HepG2 (cell line): ENCODE data around the gene ORMDL3. TPM values are rescaled to one million over a fixed set of nuclear protein-coding genes. Genes with fewer than 3 reads are reported as not detected.

Experiments used
- ARID4A ChIP-seq: sonication (generic); formaldehyde crosslinking; IDR thresholded peaks from 2 replicates; pipeline ENCODE4 v1.5.0; 2020; ENCODE audit warnings: mild to moderate bottlenecking, missing genetic modification reagents, borderline replicate concordance
- ARID5B ChIP-seq: IDR thresholded peaks from 2 replicates; pipeline ENCODE4 v1.4.0; 2020; ENCODE audit warnings: mild to moderate bottlenecking, missing genetic modification reagents
- NR2F1 ChIP-seq, 2 experiments: fragments of 450-650 bp in 1 of 2; formaldehyde crosslinking in 1 of 2; IDR thresholded peaks; 2 replicates each; pipeline versions ENCODE4 v1.5.0 to v1.6.1; 2016 to 2020; ENCODE audit warnings: mild to moderate bottlenecking in 1 of 2, missing compliant biosample characterization in 1 of 2, missing genetic modification reagents in 1 of 2, moderate library complexity in 1 of 2
- NR2F2 ChIP-seq: IDR thresholded peaks from 2 replicates; pipeline ENCODE4 v1.6.1; 2012; ENCODE audit warnings: low read depth, inconsistent platforms, borderline replicate concordance
- ZNF263 ChIP-seq: sonication (generic); formaldehyde crosslinking; IDR thresholded peaks from 2 replicates; pipeline ENCODE4 v1.4.0; 2020; ENCODE audit warnings: missing genetic modification reagents
- ZNF782 ChIP-seq: sonication (generic); formaldehyde crosslinking; IDR thresholded peaks from 2 replicates; pipeline ENCODE4 v1.4.0; 2020; ENCODE audit warnings: missing genetic modification reagents, mild to moderate bottlenecking, borderline replicate concordance
- polyA plus RNA-seq, 8 experiments: library from polyadenylated mRNA; depleted of rRNA in 3 of 8; stranded (reverse) in 7 of 8; unstranded in 1 of 8; fragments of >200 nt; fragmentation: Illumina TruSeq in 4 of 8; extraction: Trizol in 4 of 8; gene quantifications; 2 replicates each; pipeline versions ENCODE4 v1.2.1 to v1.2.3, GENCODE V29; 2011 to 2016; ENCODE audit warnings: low read depth in 4 of 8, missing spikeins in 1 of 8, mixed read lengths in 1 of 8; ENCODE audit not compliant: insufficient read depth in 1 of 8
- total RNA-seq, 5 experiments: library from RNA; depleted of rRNA; stranded (reverse); fragments of >200 nt; fragmentation: Illumina TruSeq; extraction: Trizol; gene quantifications; 2 replicates each; pipeline ENCODE4 v1.2.3, GENCODE V29; 2016; ENCODE audit warnings: low read depth in 1 of 5
- TF ChIP-seq, protein P1 (sequence below): sonication (generic); formaldehyde crosslinking; conservative IDR thresholded peaks from 2 replicates; pipeline ENCODE4 v1.4.0; 2020; ENCODE audit warnings: mild to moderate bottlenecking, missing genetic modification reagents, moderate library complexity
- TF ChIP-seq, protein P2 (sequence below): sonication (generic); formaldehyde crosslinking; IDR thresholded peaks from 2 replicates; pipeline ENCODE4 v1.4.0; 2020; ENCODE audit warnings: missing genetic modification reagents
- TF ChIP-seq, protein P3 (sequence below): sonication (generic); formaldehyde crosslinking; IDR thresholded peaks from 2 replicates; pipeline ENCODE4 v1.8.0; 2022; ENCODE audit warnings: missing genetic modification reagents, mild to moderate bottlenecking, moderate library complexity, borderline replicate concordance
- TF ChIP-seq, protein P4 (sequence below): sonication (generic); formaldehyde crosslinking; conservative IDR thresholded peaks from 2 replicates; pipeline ENCODE4 v1.8.0; 2022; ENCODE audit warnings: low read depth, missing genetic modification reagents

ORMDL3 gene
- total and polyA plus RNA-seq, 2 of the 13 experiments (the other 11 are each of a cell fraction or from before 2014, with no cell fraction given): 181 to 384 TPM

GRCh38 chr17:39913989-39914388 lies 13.4 kb downstream of the ORMDL3 start (continued):
- TF ChIP-seq, protein P1, sequence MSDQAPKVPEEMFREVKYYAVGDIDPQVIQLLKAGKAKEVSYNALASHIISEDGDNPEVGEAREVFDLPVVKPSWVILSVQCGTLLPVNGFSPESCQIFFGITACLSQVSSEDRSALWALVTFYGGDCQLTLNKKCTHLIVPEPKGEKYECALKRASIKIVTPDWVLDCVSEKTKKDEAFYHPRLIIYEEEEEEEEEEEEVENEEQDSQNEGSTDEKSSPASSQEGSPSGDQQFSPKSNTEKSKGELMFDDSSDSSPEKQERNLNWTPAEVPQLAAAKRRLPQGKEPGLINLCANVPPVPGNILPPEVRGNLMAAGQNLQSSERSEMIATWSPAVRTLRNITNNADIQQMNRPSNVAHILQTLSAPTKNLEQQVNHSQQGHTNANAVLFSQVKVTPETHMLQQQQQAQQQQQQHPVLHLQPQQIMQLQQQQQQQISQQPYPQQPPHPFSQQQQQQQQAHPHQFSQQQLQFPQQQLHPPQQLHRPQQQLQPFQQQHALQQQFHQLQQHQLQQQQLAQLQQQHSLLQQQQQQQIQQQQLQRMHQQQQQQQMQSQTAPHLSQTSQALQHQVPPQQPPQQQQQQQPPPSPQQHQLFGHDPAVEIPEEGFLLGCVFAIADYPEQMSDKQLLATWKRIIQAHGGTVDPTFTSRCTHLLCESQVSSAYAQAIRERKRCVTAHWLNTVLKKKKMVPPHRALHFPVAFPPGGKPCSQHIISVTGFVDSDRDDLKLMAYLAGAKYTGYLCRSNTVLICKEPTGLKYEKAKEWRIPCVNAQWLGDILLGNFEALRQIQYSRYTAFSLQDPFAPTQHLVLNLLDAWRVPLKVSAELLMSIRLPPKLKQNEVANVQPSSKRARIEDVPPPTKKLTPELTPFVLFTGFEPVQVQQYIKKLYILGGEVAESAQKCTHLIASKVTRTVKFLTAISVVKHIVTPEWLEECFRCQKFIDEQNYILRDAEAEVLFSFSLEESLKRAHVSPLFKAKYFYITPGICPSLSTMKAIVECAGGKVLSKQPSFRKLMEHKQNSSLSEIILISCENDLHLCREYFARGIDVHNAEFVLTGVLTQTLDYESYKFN (CRISPR knock-in tag): peak; percentile 54
- TF ChIP-seq ZNF782 (0 out of 2 replicates have a peak, but pooled peaks have one; percentile 26), ZNF263 (CRISPR knock-in tag) (no peak), NR2F2 (peak; percentile 55), ARID4A (peak; percentile 37; the same call in 1 of the 2 replicates), ARID5B (CRISPR knock-in tag) (peak; percentile 51), NR2F1 (CRISPR knock-in tag; IDR thresholded peaks at IDR 0.05) (peak; percentile 57 to 73; a peak in 3 of 4 replicates)
- TF ChIP-seq, protein P2, sequence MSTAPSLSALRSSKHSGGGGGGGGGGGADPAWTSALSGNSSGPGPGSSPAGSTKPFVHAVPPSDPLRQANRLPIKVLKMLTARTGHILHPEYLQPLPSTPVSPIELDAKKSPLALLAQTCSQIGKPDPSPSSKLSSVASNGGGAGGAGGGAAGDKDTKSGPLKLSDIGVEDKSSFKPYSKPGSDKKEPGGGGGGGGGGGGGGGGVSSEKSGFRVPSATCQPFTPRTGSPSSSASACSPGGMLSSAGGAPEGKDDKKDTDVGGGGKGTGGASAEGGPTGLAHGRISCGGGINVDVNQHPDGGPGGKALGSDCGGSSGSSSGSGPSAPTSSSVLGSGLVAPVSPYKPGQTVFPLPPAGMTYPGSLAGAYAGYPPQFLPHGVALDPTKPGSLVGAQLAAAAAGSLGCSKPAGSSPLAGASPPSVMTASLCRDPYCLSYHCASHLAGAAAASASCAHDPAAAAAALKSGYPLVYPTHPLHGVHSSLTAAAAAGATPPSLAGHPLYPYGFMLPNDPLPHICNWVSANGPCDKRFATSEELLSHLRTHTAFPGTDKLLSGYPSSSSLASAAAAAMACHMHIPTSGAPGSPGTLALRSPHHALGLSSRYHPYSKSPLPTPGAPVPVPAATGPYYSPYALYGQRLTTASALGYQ (CRISPR knock-in tag): no peak
- TF ChIP-seq, protein P3, sequence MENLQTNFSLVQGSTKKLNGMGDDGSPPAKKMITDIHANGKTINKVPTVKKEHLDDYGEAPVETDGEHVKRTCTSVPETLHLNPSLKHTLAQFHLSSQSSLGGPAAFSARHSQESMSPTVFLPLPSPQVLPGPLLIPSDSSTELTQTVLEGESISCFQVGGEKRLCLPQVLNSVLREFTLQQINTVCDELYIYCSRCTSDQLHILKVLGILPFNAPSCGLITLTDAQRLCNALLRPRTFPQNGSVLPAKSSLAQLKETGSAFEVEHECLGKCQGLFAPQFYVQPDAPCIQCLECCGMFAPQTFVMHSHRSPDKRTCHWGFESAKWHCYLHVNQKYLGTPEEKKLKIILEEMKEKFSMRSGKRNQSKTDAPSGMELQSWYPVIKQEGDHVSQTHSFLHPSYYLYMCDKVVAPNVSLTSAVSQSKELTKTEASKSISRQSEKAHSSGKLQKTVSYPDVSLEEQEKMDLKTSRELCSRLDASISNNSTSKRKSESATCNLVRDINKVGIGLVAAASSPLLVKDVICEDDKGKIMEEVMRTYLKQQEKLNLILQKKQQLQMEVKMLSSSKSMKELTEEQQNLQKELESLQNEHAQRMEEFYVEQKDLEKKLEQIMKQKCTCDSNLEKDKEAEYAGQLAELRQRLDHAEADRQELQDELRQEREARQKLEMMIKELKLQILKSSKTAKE (CRISPR knock-in tag): peak; percentile 48; the same call in 1 of the 2 replicates
- TF ChIP-seq, protein P4, sequence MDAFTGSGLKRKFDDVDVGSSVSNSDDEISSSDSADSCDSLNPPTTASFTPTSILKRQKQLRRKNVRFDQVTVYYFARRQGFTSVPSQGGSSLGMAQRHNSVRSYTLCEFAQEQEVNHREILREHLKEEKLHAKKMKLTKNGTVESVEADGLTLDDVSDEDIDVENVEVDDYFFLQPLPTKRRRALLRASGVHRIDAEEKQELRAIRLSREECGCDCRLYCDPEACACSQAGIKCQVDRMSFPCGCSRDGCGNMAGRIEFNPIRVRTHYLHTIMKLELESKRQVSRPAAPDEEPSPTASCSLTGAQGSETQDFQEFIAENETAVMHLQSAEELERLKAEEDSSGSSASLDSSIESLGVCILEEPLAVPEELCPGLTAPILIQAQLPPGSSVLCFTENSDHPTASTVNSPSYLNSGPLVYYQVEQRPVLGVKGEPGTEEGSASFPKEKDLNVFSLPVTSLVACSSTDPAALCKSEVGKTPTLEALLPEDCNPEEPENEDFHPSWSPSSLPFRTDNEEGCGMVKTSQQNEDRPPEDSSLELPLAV: no peak
